ENCODE results near the gene OBP2A. TPM values are rescaled to one million over a fixed set of nuclear protein-coding genes. Genes with fewer than 3 reads are reported as not detected.

Gene OBP2A
- total RNA-seq, 1 experiment from 2014 or later: not detected

GRCh38 chr9:135565141-135565628, 19.3 kb downstream of the OBP2A start:
- H3K9me3 ChIP-seq (ENCODE audit: control insufficient read depth, low read depth, low read length): no peaks in the 10 kb centered on the region

More at GRCh38 chr9:135565141-135565628, 19.3 kb downstream of the OBP2A start:
- Histone ChIP-seq H3K56ac (ENCODE audit: insufficient read length, low read depth, low read length) (no peak overlapping the region), H3T11ph (ENCODE audit: low read length) (no peak overlapping the region), H3K27me3 (ENCODE audit: insufficient read depth, low read length) (no peaks in the 10 kb centered on the region), H3K79me1 (ENCODE audit: insufficient read depth, low read depth, low read length, poor library complexity, severe bottlenecking) (no peaks in the 10 kb centered on the region), H3K4me2 (ENCODE audit: insufficient read depth, insufficient read length, low read length) (no peak overlapping the region), H2BK20ac (ENCODE audit: low read depth, low read length, poor library complexity, severe bottlenecking) (no peak overlapping the region), H2AFZ (ENCODE audit: low read length) (no peak overlapping the region), H3K23me2 (ENCODE audit: insufficient read length, low read depth, low read length, poor library complexity, severe bottlenecking) (no peaks in the 10 kb centered on the region), H4K5ac (ENCODE audit: insufficient read length, low read depth, low read length) (no peak overlapping the region), H2BK12ac (ENCODE audit: insufficient read length, low read depth, low read length) (no peak overlapping the region), H4K91ac (ENCODE audit: insufficient read length, low read depth, low read length) (no peak overlapping the region), H3K27ac (ENCODE audit: insufficient read length, low read depth, low read length) (no peak overlapping the region), H4K8ac (replicated peaks; ENCODE audit: insufficient read length, low read depth, low read length) (no peak overlapping the region), H3K9ac (ENCODE audit: extremely low read depth, insufficient read length, low read length) (no peak overlapping the region), H4K20me1 (ENCODE audit: control insufficient read depth, insufficient read depth, insufficient read length) (no peaks in the 10 kb centered on the region), H2BK120ac (ENCODE audit: low read depth, low read length, poor library complexity, severe bottlenecking) (no peak overlapping the region), H2BK5ac (ENCODE audit: insufficient read length, low read length) (no peak overlapping the region), H3K4ac (ENCODE audit: low read depth, low read length) (no peak overlapping the region), H3K23ac (ENCODE audit: insufficient read length, low read depth, low read length) (no peak overlapping the region), H3K14ac (ENCODE audit: insufficient read depth, low read length) (no peak overlapping the region), H3K18ac (ENCODE audit: insufficient read length, low read depth, low read length) (no peak overlapping the region), H2AK5ac (ENCODE audit: insufficient read length, low read length) (no peak overlapping the region), H2BK15ac (ENCODE audit: low read depth, low read length) (no peak overlapping the region), H3K4me1 (ENCODE audit: insufficient read depth, low read length) (no peaks in the 10 kb centered on the region), H3K79me2 (ENCODE audit: insufficient read depth, low read length) (no peaks in the 10 kb centered on the region)
- Mint-ChIP-seq H3K27ac (peak overlapping the region in 1 of 3 experiments; percentile 70; a peak in 1 of 7 replicates), H3K27me3 (ENCODE audit: low read depth) (peaks cover 3% of the 10 kb centered on the region; the same call in 1 of the 2 replicates), H3K9me3 (peaks cover 9% of the 10 kb centered on the region in 2 experiments), H3K4me3 (no peak overlapping the region), H3K36me3 (ENCODE audit: insufficient read depth in 1 of 3, low read depth in 3 of 3) (peaks cover 8% of the 10 kb centered on the region in 3 experiments), H3K4me1 (peaks cover 4 to 5% of the 10 kb centered on the region in 2 experiments)
- WGBS (ENCODE audit: extremely low coverage, insufficient read length, low lambda C conversion rate): no CpG with 5 or more reads among the region's 9 CpGs
- no peak for DNase-seq
- TF ChIP-seq CTCF (conservative IDR thresholded peaks at IDR 0.05): no peak
